TTC549 (cell line): ENCODE results near the gene JAZF1.

Experiments
- FAIRE-seq: peaks from 2 replicates; lab custom pipeline; 2012; peaks lifted over from hg19 to GRCh38; lab: Jason Lieb, UNC

JAZF1 gene

GRCh38 chr7:28133872-28134271 is 46.7 kb downstream of the JAZF1 start:
- FAIRE-seq: no peak

GRCh38 chr7:28132959-28133870 is 47.4 kb downstream of the JAZF1 start:
- FAIRE-seq: no peak

- FAIRE-seq: no peak
These were observed 50.3 kb downstream of the JAZF1 start for GRCh38 chr7:28130277-28130676.

DNA sequence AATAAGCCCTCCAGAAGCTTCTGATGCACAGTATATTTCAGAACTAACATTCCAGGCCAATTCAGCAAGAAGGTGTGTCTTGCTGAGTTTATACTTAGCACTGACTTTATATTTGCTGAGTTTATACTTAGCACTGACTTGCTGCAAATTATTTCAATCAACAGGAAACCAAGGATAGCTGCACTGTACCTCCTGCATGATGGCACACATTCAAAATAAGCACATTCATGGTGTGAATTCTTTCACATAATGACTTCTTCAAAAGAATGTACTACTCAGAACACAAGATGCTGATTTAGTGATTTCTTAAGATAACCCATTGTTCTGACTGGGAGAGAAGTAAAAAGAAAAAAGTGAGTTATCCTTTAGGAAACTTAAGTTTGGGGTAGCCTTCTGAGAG is 52.0 kb downstream of the JAZF1 start:
- no peak for FAIRE-seq

DNA sequence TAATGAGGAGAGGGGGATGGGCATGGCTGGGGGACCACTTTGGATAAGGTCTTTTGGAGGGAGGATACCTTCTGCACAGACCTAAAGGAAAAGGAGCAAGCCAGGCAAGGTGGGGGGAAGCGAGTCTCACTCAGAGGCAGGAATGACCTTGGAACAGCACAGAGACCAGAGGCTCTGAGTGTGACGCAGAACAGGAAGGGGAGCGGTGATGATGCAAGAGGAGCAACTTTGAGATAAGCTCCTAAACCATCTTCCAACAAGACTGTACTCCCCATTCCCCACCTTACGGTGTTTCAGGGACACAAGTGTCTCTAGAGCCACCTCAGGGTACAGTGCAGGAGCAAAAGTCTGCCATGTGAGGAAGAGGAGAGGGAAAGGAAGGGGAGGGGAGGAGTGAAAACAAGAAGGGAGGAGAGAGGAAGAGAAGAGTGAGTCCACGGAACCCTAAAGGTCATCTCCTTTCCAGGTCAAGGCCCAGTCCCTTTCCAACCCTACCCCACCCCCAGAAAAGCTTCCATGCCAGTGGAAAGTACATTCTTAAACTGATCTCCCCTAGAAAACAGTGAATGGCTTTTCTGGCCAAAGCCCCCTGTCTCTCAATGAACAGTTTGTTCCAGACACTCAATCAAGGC is 54.1 kb downstream of the JAZF1 start:
- no peak for FAIRE-seq

GRCh38 chr7:28125431-28126409 is 54.9 kb downstream of the JAZF1 start:
- FAIRE-seq: no peak

GRCh38 chr7:28124413-28124812 is 56.2 kb downstream of the JAZF1 start:
- no peak for FAIRE-seq

GRCh38 chr7:28123752-28124151 is 56.8 kb downstream of the JAZF1 start:
- FAIRE-seq: no peak

DNA sequence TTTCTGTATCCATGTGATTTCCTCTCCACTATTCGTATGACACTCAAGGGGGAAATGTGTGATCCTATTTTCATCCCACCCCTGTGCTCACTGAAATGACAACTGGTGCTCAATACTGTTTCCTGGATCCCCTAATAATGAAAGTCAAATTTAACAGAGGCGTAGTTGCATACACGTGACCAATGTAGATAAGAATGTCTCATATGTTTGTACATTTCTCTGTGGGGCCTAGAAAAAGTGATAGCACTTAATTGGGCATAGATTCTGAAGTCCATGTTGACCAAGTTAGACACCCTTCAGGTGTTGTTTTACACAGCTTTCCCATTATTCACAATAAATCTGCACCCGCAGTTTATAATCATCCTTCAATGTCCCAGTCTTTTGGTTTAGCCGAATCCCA is 59.1 kb downstream of the JAZF1 start:
- no peak for FAIRE-seq

GRCh38 chr7:28116041-28116440 is 64.6 kb downstream of the JAZF1 start:
- no peak for FAIRE-seq

DNA sequence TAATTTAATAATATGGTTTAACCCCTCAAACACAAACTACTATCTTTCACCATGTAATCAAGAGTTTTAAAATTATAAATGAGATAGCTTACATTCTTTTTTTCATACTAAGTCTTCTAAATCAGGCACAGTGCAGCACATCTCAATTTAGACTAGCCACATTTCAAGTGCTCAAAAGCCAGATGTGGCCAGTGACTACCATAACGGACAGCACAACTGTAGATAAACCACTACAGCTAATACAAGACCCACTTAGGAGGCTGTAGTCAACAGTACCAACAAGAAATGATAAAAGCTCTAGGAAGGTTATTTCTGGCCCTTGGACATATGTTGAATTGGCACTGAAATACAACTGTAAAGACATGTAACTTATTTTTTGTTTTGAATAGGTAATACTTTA is 65.3 kb downstream of the JAZF1 start:
- no peak for FAIRE-seq

DNA sequence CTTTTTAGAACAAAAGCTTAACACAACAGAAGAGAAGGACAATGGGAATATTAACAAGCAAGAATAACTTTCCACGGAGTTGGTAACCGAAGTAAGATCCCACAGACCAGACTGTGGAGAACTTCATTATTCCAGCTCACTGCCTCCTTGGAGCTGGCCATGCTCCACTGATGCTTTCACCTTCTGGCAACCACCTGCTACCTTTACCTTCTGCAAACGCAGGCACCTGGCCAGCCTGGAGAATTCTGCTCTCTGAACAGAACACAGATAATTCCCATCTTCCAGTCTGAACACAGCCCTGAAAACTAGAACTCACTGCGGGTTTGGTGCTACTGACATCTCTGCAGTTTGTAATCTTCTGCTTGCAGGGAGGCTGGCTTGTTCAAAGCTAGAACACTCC is 66.5 kb downstream of the JAZF1 start:
- FAIRE-seq: no peak

- FAIRE-seq: no peak
These were observed 67.6 kb downstream of the JAZF1 start for GRCh38 chr7:28112883-28113540.

GRCh38 chr7:28112467-28112866 is 68.1 kb downstream of the JAZF1 start:
- no peak for FAIRE-seq

DNA sequence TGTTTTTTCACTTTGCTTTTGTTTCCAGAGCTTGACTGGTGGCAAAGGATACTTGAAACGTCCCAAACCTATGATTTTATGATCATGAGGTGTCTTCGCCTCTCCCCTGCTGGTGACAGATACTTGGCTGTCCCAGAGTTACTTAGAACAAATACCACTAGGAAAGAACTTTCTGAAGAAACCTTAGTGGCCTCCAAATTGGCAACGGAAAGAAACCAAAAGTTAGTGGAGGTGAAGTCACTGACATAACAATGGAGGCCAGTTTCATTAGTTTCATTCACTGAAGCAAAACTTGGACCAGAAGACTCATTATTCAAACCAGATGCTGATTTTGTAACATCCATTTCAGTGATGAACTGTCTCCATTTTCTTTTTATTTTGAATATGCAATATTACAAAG is 68.6 kb downstream of the JAZF1 start:
- FAIRE-seq: no peak

DNA sequence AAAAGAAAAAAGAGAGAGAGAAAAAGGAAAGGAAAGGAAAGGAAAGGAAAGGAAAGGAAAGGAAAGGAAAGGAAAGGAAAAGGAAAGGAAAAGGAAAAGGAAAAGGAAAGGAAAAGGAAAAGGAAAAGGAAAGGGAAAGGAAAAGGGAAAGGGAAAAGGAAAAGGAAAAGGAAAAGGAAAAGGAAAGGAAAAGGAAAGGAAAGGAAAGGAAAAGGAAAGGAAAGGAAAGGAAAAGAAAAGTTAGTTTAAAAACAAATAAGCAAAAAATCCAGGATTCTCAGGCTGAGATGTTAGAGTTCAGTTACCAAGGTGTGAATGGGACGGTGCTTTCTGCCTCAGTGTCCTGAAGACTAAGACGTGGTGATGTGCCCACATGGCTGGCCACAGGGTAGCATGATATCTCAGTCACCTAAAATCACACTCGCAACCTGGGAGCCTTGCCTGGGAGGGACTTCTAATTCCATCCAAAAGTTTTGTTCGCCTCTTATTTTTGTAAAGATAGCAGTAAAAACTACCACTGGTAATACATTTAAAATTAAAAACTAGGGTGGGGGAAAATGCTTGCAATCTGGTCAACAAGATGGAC is 70.1 kb downstream of the JAZF1 start:
- no peak for FAIRE-seq

DNA sequence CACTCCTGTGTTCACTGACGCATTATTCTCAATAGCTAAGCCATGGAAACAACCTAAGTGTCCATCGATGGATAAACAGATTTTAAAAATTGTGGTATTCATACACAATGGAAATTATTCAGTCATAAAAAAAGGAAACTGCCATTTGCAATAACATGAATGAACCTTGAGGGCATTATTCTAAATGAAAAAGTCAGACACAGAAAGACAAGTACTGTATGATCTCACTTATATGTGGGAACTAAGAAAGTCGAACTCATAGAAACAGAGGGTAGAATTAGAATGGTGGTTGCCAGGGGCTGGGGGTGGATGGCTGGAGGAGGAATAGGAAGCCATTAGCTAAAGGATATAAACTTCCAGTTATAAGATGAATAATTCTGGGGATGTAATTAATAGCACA is 71.8 kb downstream of the JAZF1 start:
- FAIRE-seq: no peak

- FAIRE-seq: no peak
These were observed 72.6 kb downstream of the JAZF1 start for GRCh38 chr7:28107960-28108359.

GRCh38 chr7:28106321-28106829 is 74.2 kb downstream of the JAZF1 start:
- FAIRE-seq: no peak

GRCh38 chr7:28105234-28105633 is 75.4 kb downstream of the JAZF1 start:
- no peak for FAIRE-seq

DNA sequence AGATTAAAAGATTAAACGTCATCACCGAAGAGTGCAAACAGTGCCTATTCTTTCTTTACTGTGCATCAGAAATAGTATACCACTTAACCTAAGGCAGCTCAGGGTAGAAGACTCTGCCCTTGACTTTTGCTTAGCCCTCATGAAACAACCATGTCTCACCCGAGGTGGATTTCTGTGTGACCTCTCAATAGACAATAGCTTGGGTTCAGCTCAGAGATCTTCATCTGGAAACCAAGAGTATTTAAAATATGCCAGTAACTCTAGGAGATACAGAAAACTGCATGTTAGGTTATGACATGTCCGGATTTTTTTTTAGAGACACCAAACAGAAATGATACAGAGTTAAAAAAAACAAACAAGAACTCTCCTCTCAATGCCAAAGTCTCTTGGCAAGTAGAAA is 75.8 kb downstream of the JAZF1 start:
- no peak for FAIRE-seq
